Right lobe of liver (tissue), 4 donors: ENCODE results near the gene B3GNT8.

ENCODE experiments used
- POLR2A ChIP-seq: fragments of 450-650 bp; IDR thresholded peaks from one replicate; pipeline ENCODE4 v1.6.1; 2017; ENCODE audit warnings: antibody characterized with exemption, mild to moderate bottlenecking
- TF ChIP-seq, protein P1 (sequence below), 4 donors: fragments of 200-600 bp in 3 of 4; fragments of 450-650 bp in 1 of 4; IDR thresholded peaks; one replicate each; pipeline versions ENCODE4 v1.5.1 to v1.8.0; 2016 to 2022; ENCODE audit warnings: antibody characterized with exemption in 4 of 4, mild to moderate bottlenecking in 2 of 4
- donor health status: DM: no; HTN: no; CAD: no.
- donor health status: DM: no; HTN: no; CAD: no.
- donor health status: DM: no; HTN: yes; CAD: no.

GRCh38 chr19:41398598-41398997 is 28.6 kb downstream of the B3GNT8 start:
- TF ChIP-seq, protein P1, sequence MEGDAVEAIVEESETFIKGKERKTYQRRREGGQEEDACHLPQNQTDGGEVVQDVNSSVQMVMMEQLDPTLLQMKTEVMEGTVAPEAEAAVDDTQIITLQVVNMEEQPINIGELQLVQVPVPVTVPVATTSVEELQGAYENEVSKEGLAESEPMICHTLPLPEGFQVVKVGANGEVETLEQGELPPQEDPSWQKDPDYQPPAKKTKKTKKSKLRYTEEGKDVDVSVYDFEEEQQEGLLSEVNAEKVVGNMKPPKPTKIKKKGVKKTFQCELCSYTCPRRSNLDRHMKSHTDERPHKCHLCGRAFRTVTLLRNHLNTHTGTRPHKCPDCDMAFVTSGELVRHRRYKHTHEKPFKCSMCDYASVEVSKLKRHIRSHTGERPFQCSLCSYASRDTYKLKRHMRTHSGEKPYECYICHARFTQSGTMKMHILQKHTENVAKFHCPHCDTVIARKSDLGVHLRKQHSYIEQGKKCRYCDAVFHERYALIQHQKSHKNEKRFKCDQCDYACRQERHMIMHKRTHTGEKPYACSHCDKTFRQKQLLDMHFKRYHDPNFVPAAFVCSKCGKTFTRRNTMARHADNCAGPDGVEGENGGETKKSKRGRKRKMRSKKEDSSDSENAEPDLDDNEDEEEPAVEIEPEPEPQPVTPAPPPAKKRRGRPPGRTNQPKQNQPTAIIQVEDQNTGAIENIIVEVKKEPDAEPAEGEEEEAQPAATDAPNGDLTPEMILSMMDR (IDR thresholded peaks at IDR 0.05) = no peak
- no peak for TF ChIP-seq POLR2A
